Activated naive CD8-positive, alpha-beta T cell treated with anti-CD3 and anti-CD28 coated beads, Interleukin-2, amount 50 U/mL, for 16 hours (primary cell): ENCODE measurements around the gene DTWD1.
"Not testable (repeated sequence)": the region's sequence is repeated elsewhere in the genome, so short reads cannot be mapped to it uniquely, and the experiment has no call there.

Experiments used
- DNase-seq: peaks from one replicate; pipeline ENCODE4 v3.0.0-alpha.2; 2020; ENCODE audit warnings: low read depth, low spot score

Gene DTWD1

DNA sequence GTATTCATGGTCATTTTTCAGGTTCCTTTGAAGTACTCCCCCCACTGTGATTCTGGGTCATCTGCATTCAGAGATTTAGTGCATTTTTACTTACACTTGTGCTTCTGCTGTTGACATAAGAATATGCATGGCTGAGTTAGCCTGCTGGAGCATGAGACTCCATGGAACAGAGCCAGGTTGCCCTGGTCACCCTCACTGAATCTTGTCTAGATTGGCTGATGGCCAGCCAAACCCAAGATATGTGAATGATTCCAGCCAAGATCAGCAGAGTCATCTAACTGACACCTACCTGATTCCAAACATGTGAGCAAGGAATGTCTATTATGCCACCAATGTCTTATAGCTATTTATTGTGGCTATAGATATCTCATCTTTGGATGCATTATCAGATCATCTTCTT, 25.1 kb downstream of the DTWD1 start:
- no peak for DNase-seq

DNA sequence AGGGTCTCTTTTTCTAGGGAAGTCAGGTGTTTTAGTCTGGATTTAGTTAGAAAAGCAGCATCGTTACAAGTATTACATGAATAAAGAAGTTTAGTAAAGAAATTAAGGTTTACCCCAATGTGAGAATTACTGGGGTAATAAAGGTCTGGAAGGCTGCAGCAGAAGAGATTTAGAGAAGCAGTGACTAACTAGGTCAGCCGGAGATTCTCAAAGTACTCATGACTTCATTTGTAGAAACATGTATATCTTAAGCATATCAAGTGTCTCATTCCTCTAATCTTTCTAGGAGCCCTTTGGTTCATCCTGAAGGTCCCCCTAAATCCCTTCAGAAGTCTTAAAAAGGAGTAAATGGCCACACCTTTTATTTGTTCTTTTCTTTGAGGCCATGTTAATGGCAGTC, 26.0 kb downstream of the DTWD1 start:
- no peak for DNase-seq

DNA sequence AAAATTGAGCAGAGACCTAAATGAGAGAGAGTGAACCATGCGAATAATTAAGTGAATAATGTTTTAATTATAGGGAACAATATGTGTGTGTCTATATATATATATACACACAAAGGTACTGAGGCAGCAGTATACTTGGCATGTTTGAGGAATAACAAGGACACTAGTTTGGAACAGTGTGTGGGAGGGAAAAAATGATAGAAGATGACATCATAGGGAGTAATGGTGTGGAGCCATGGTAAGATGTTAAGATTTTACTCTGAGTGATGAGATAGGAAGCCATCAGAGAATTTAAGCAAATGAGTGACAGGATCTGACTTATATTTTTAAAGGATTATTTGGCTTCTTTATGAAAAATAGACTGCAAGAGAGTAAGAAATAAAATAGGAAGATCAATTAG, 29.1 kb downstream of the DTWD1 start:
- DNase-seq: no peak

DNA sequence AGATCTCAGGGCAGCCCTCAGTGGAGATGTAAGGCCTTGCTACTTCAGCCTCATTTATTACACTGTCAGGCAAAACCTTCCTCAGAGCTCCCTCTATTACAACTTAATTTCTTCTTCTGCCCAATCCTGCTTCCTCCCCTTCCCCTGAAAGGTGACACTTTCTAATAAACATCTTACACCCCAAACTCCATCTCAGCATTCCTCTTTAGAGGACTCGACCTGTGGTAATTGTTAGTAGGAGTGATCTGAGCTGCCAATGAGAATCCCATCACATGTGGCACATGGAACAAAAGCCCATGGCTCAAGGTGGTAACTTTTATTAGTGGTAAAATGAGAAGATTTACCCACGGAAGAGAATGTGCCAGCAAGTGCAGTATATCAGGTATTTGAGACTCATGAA, 29.8 kb downstream of the DTWD1 start:
- DNase-seq: no peak

DNA sequence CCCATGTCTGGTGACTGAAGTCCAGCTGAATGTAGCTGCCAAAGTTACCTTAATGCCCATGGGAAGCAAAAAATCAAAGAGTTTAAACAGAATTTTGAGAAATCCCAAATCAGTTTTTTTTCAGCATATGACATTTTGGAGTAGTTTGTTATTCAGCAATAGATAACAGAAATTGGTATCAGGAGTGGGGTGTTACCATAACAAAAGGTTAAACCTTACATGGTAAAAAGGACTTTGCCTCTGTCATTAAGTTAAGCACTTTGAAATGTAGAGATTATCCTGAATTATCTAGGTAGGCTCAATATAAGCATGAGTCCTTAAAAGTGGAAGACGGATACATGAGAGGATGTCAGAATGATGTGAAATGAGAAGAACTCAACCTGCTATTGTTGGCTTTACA, 32.1 kb downstream of the DTWD1 start:
- no peak for DNase-seq

DNA sequence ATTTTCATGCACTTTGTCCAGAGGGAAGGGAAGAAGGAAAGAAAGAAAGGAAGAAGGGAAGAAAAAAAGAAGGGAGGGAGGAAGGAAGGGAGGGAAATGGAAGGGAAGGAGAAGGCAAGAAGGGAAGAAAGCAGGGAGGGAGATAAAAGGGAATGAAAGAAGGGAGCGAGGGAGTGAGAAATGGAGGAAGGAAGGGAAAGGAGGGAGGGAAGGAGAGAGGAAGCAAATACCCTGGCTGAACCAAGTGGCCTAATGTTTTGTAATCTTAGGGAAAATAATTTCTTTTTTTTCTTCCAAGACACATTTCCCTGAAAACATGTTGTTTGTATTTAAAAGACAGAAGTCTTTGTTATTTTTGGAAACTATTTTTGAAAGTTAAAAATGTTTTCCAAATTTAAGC, 35.9 kb downstream of the DTWD1 start:
- no peak for DNase-seq

DNA sequence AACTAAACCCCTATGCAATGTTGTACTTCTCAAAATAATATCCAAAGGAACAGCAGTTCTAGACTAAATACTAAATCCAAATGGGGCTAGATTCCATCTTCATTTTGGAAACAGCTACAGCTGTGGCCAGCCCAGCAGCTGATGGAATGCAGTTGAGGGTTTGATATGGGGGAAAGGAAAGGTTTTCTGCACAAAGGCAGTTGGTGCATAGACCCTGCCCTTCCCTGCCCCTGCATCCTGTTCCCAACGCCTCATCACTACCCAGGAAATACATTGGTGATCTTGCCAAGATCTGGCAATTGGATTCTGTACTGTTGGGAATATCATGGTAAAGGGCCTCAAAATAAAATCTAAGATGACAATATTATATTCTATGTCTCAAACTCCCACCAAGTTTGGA, 43.9 kb downstream of the DTWD1 start:
- DNase-seq: no peak

DNA sequence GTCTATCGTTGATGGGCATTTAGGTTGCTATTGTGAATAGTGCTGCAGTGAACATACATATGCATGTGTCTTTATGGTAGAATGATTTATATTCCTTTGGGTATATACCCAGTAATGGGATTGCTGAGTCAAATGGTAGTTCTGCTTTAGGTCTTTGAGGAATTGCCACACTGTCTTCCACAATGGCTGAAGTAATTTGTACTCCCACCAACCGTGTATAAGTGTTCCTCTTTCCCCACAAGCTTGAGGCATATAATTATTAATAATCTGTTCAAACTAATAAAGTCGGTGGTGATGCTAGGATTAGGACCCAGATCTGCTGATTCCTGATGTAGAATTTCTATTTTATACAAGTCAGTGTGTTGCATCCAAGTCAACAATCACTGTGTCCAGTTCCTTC, 45.6 kb downstream of the DTWD1 start:
- DNase-seq: not testable (repeated sequence)

DNA sequence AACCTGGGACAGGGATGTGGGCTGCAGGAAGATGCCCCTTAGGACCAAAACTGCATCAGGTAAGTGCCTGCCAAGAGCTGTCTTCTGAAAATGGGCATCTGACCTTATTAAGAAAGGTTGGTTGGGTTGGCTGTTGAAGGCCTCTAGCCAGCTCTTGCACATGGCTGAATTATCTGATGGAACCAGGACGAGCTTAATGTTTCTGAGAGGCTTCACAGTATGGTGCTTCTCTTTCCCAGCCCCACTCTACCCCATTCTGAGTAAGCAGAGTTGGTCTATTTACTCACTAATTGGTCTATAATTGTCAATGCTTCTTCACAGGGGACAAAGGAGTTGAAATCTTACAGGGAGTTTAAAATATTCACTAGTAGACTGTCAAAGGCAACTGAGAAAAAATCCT, 48.4 kb downstream of the DTWD1 start:
- no peak for DNase-seq

DNA sequence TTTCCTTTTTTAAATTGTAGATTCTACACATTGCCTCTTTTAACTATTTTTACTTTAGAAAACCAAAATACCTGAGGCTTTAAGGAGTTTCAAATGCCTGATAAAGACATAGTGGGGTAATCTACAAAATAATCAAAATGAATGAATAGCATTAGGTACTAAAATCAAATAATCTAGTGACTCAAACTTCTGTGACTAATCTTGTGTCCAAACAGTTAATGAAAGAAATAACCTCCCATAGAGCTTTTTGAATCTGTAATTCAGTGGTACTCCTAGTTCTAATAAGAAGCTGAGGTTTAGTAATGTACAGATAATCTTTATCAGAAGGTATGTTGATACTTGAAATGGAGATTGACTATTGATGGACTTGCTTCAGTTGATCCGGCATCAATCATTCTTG, 53.0 kb downstream of the DTWD1 start:
- DNase-seq: no peak

DNA sequence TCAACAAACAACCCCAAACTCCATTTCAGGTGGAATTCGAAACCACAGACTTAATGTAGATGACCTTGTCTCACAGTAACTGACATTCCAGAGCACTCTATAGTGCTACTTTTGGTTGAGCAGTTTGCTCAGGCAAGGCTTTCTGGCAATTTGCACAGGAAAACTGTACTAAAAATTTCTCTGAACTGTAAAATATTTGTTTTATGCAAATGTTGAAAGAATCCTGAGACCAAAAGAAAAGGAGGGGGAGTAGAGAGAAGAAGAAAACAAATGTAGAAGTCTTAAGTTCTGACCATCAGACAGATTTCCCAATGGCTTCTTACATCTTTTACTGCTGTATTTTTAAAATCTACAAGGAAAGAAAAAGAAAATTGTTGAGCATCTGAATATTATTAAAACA, 53.5 kb downstream of the DTWD1 start:
- DNase-seq: no peak

DNA sequence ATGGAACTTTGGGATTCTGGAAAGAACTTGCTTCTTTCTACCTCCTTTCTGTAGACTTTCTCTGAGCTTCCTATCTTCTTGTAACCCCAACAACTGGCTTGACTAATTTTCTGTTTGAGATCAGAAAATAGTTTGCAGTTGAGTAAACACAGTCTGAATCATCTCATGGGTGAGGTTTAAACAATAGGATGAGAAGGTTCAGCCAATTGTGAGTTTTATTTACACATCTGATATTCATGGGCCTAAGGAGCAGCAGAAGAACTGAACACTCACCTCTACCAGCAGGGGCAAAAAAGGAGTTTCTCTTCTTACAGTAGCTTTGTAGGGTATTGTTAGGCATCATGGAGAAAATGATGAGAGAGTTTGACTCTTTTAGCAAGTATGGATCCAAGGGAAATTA, 54.2 kb downstream of the DTWD1 start:
- no peak for DNase-seq

DNA sequence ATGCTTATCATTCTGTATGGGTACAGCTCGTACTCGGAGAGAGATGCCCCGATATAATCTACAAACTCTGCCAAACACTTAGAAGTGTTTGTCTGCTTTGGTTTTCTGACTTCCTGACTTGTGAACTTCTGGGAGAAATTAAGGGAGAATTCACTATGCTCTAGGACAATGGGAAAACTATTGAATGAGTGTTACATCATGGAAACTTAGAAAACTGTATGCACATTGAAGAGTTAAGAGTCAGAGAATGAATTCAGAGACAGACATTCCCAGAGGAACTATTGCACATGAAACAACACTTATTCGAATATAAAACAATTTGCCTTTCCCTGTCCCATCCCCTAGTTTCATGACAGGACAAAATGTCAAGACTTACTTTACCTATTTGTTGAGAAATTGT, 57.8 kb downstream of the DTWD1 start:
- DNase-seq: no peak

DNA sequence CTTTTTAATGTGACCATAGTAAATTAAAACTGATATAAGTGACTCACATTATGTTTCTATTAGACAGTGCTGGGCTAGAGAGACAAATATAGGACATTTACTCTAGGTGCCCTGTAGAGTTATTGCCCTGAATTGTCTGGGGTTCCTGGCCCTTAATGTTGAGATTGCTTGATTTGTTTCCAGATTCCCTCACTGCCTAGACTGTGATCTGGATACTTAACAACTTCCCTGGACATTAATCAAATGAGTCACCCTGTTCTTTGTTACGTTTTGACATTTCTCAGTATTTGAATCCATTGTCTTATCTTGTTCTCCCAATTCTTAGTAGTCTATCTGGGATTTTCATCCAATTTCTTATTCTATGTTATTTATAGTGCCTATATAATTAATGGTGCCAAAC, 65.8 kb downstream of the DTWD1 start:
- no peak for DNase-seq

DNA sequence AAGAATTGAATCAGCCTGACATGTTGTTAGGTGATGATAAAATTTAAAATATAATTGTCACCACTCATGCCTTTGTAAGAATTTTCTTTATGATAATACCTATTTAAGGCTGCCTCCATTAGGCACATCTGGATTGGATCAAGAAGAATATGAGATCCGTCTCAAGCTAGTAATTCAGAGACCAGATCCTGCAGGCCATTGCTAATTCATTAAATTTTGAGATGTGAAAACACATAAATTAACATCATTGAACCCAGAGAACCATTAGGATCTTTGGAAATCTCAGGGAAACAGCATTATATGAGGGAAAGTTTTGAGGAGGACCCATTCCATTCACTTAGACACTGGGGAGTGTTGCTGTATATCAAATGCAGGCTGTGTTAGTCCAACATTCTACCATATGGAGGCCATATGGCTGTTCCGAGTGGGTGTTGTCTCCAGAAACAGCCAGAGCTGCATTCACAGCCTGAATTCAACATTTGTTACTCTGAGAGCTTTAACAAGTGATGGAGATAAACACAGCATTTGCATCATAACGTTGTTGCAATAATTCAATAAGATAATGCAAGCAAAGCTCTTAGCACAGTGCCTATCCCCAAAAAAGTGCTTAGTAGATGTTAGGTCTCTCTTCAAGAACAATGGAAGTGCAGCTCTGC, 67.4 kb downstream of the DTWD1 start:
- no peak for DNase-seq

DNA sequence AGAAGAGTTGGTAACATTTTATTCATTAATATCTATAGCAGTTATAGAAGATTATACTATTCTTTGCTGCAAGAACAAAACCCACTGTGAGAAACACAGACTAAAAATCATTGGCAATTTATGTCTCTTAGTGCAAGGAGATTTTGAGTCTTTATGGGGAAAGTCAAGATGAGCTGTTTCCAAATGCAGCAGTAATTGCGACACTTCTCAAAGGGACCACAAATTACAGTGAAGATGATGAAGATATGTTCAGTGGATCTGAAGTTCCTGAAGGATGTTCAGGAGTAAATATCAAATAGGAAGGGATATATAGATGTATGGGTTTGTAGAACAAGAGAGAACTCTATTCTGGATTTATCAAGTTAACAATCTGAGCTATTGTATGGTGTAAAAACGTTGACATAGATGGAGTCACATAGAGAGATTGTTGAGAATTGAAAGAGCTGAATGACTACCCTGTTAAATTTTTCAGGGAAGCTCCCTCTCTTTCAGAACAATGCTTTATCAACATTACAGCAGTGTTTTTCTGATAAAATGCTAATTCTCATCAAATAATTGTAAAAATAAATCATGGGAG, 71.8 kb downstream of the DTWD1 start:
- no peak for DNase-seq

DNA sequence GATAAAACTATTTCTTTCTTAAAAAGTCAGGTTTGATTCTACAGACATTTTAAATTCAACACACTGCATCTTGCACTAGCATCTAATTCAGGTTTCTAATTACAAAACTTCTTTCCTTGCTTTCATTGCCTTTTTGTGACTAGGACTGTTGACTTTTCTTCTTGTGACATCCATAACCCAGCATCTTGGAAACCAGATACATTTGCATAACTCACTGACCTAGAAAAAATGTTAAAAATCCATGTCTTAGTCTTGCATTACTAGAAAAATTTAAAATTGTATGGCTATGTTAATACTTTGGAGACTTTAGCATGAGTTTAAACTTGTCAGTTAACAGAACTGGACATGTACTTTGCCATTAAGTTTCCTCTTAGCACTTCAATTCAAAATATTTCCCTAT, 72.7 kb downstream of the DTWD1 start:
- DNase-seq: no peak

DNA sequence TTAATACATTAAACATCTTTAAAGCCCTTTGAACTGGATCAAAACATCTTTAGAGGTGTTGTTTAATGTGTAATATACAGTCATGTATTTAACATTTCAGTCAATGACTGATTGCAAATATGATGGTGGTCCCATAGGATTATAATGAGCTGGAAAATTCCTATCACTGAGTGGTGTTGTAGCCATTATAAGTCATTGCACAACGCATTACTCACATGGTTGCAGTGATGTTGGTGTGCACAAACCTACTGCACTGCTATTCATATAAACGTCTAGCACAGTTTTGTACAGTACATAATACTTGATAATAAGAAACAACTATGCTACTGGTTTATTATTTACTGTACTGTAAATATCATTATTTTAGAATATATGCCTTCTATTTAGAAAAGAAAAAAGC, 75.6 kb downstream of the DTWD1 start:
- DNase-seq: no peak

DNA sequence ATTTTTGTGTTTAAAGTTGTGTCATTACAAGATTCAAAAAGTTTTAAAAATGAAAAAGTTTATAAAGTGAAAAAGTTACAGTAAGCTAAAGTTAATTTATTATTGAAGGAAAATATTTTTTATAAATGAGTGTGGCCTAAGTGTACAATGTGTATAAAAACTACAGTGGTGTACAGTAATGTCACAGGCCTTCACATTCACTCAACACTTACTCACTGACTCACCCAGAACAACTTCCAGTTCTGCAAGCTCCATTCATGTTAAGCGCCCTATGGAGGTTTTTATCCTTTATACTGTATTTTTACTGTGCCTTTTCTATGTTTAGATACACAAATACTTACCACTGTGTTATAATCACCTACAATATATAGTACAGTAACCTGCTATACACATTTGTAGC, 76.3 kb downstream of the DTWD1 start:
- DNase-seq: no peak

DNA sequence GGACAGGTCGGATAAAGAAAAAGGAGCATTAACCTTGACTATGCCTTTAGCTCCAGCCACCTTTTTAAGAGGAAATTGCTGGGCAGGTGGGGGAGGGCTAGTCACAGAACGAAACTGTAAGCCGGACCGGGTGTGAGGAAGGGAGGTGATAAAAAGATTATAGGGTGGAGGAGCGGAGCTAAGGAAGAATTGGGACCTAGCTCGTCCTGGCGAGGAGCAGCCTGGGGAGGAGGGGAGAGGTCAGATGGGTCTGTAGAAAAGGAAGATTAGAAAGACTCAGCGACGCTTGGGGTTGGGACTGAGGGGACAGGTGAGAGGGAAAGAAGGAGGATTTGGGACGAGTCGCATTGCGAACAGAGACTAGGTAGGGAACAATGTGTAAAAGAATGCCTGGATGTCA, 82.1 kb downstream of the DTWD1 start:
- DNase-seq: not testable (repeated sequence)
